HEK293 (cell line): ENCODE data around the gene LMNA.

ENCODE experiments used
- CTCF ChIA-PET: fragments of 350-600 bp; formaldehyde crosslinking; extraction: SDS; loops from one replicate; lab custom pipeline; 2021; ENCODE audit warnings: antibody characterized with exemption; lab: Yijun Ruan, JAX
- POLR2A ChIA-PET: fragments of 300-600 bp; formaldehyde crosslinking; extraction: SDS; loops from one replicate; lab custom pipeline; 2020; ENCODE audit warnings: antibody characterized with exemption, inconsistent platforms; lab: Yijun Ruan, JAX
- H3K27ac ChIP-seq: fragments of 200-500 bp; sonication (Bioruptor generic); 2 replicates; pipeline ENCODE4 v1.5.1; 2014; ENCODE audit warnings: low read depth, low read length, control low read depth, inconsistent platforms; ENCODE audit errors: extremely low read depth
- H3K36me3 ChIP-seq, 2 experiments: fragments of 200-500 bp in 1 of 2; sonication (Bioruptor generic) in 1 of 2; 1 replicate in 1 of 2; 2 replicates in 1 of 2; pipeline ENCODE4 v1.5.1; 2014 to 2017; ENCODE audit warnings: inconsistent platforms in 2 of 2, low read length in 2 of 2; ENCODE audit not compliant: control insufficient read depth in 2 of 2, insufficient read depth in 1 of 2
- H3K4me1 ChIP-seq: fragments of 200-500 bp; sonication (Bioruptor generic); 2 replicates; pipeline ENCODE4 v1.5.1; 2014; ENCODE audit warnings: mild to moderate bottlenecking, low read length, inconsistent platforms; ENCODE audit not compliant: control insufficient read depth, insufficient read depth
- H3K4me3 ChIP-seq: 2 replicates; pipeline ENCODE4 v1.5.1; 2011; ENCODE audit warnings: low read depth, mild to moderate bottlenecking, control low read depth, low read length, moderate library complexity
- H3K9me3 ChIP-seq: fragments of 200-500 bp; sonication (Bioruptor generic); 2 replicates; pipeline ENCODE4 v1.5.1; 2014; ENCODE audit warnings: low read depth, low read length, inconsistent platforms; ENCODE audit not compliant: control insufficient read depth, insufficient read depth
- BCL11A ChIP-seq: fragments of 450-650 bp; formaldehyde crosslinking; IDR thresholded peaks from 2 replicates; pipeline ENCODE4 v1.5.1; 2016; ENCODE audit warnings: low read depth, missing biosample characterization, missing genetic modification characterization
- HOXA7 ChIP-seq: sonication (generic); formaldehyde crosslinking; IDR thresholded peaks from 2 replicates; pipeline ENCODE4 v1.8.1; 2022; ENCODE audit warnings: missing genetic modification reagents, borderline replicate concordance
- KLF8 ChIP-seq: fragments of 450-650 bp; formaldehyde crosslinking; IDR thresholded peaks from 2 replicates; pipeline ENCODE4 v1.5.1; 2016; ENCODE audit warnings: missing biosample characterization, missing genetic modification characterization
- OSR2 ChIP-seq: fragments of 450-650 bp; formaldehyde crosslinking; IDR thresholded peaks from 2 replicates; pipeline ENCODE4 v1.5.1; 2016; ENCODE audit warnings: missing biosample characterization, missing genetic modification characterization
- SP2 ChIP-seq: fragments of 450-650 bp; formaldehyde crosslinking; IDR thresholded peaks from 2 replicates; pipeline ENCODE4 v1.5.1; 2016; ENCODE audit warnings: missing biosample characterization, missing genetic modification characterization
- SP3 ChIP-seq: fragments of 450-650 bp; formaldehyde crosslinking; IDR thresholded peaks from 2 replicates; pipeline ENCODE4 v1.5.1; 2016; ENCODE audit warnings: missing biosample characterization, missing genetic modification characterization
- WT1 ChIP-seq: fragments of 450-650 bp; formaldehyde crosslinking; IDR thresholded peaks from 2 replicates; pipeline ENCODE4 v1.5.1; 2016; ENCODE audit warnings: missing biosample characterization, missing genetic modification characterization
- ZBTB17 ChIP-seq: fragments of 450-650 bp; formaldehyde crosslinking; IDR thresholded peaks from 2 replicates; pipeline ENCODE4 v1.5.1; 2016; ENCODE audit warnings: missing biosample characterization, missing genetic modification characterization
- ZBTB20 ChIP-seq: fragments of 450-650 bp; formaldehyde crosslinking; IDR thresholded peaks from 2 replicates; pipeline ENCODE4 v1.5.1; 2016; ENCODE audit warnings: missing biosample characterization, missing genetic modification characterization
- ZBTB7A ChIP-seq: fragments of 450-650 bp; formaldehyde crosslinking; IDR thresholded peaks from 2 replicates; pipeline ENCODE4 v1.5.1; 2016; ENCODE audit warnings: low read depth, missing biosample characterization, missing genetic modification characterization
- ZFP37 ChIP-seq: fragments of 450-650 bp; formaldehyde crosslinking; IDR thresholded peaks from 2 replicates; pipeline ENCODE4 v1.5.1; 2016; ENCODE audit warnings: missing biosample characterization, missing genetic modification characterization
- ZIC2 ChIP-seq: fragments of 450-650 bp; formaldehyde crosslinking; IDR thresholded peaks from 2 replicates; pipeline ENCODE4 v1.5.1; 2016; ENCODE audit warnings: missing biosample characterization, missing genetic modification characterization
- ZNF214 ChIP-seq: fragments of 450-650 bp; formaldehyde crosslinking; IDR thresholded peaks from 2 replicates; pipeline ENCODE4 v1.5.1; 2017; ENCODE audit warnings: missing biosample characterization, mild to moderate bottlenecking, missing genetic modification characterization, borderline replicate concordance
- ZNF341 ChIP-seq: fragments of 450-650 bp; formaldehyde crosslinking; IDR thresholded peaks from 2 replicates; pipeline ENCODE4; 2016; ENCODE audit warnings: low read depth, missing biosample characterization, missing genetic modification characterization
- ZNF549 ChIP-seq: fragments of 450-650 bp; IDR thresholded peaks from 2 replicates; pipeline ENCODE4 v1.5.1; 2018; ENCODE audit warnings: missing biosample characterization, missing genetic modification characterization, mild to moderate bottlenecking, inconsistent platforms, moderate library complexity
- ZNF626 ChIP-seq: fragments of 450-650 bp; sonication (Bioruptor Pico); formaldehyde crosslinking; IDR thresholded peaks from 2 replicates; pipeline ENCODE4 v1.5.1; 2018; ENCODE audit warnings: missing biosample characterization, missing genetic modification characterization, inconsistent platforms
- ZXDB ChIP-seq: fragments of 450-650 bp; formaldehyde crosslinking; IDR thresholded peaks from 2 replicates; pipeline ENCODE4 v1.5.1; 2016; ENCODE audit warnings: missing biosample characterization, missing genetic modification characterization
- TF ChIP-seq, protein P1 (sequence below): fragments of 450-650 bp; formaldehyde crosslinking; IDR thresholded peaks from 2 replicates; pipeline ENCODE4 v1.5.1; 2017; ENCODE audit warnings: missing biosample characterization, missing genetic modification characterization
- TF ChIP-seq, protein P2 (sequence below): fragments of 450-650 bp; formaldehyde crosslinking; IDR thresholded peaks from 2 replicates; pipeline ENCODE4 v1.5.1; 2016; ENCODE audit warnings: missing biosample characterization, missing genetic modification characterization
- TF ChIP-seq, protein P3 (sequence below): fragments of 450-650 bp; formaldehyde crosslinking; IDR thresholded peaks from 2 replicates; pipeline ENCODE4 v1.5.1; 2016; ENCODE audit warnings: missing biosample characterization, missing genetic modification characterization, borderline replicate concordance
- TF ChIP-seq, protein P4 (sequence below): fragments of 450-650 bp; formaldehyde crosslinking; IDR thresholded peaks from 2 replicates; pipeline ENCODE4 v1.5.1; 2017; ENCODE audit warnings: missing biosample characterization, missing genetic modification characterization
- TF ChIP-seq, protein P5 (sequence below): fragments of 450-650 bp; formaldehyde crosslinking; optimal IDR thresholded peaks from 2 replicates; pipeline ENCODE3; 2016; ENCODE audit warnings: missing biosample characterization, mild to moderate bottlenecking, missing genetic modification characterization

LMNA gene

DNA sequence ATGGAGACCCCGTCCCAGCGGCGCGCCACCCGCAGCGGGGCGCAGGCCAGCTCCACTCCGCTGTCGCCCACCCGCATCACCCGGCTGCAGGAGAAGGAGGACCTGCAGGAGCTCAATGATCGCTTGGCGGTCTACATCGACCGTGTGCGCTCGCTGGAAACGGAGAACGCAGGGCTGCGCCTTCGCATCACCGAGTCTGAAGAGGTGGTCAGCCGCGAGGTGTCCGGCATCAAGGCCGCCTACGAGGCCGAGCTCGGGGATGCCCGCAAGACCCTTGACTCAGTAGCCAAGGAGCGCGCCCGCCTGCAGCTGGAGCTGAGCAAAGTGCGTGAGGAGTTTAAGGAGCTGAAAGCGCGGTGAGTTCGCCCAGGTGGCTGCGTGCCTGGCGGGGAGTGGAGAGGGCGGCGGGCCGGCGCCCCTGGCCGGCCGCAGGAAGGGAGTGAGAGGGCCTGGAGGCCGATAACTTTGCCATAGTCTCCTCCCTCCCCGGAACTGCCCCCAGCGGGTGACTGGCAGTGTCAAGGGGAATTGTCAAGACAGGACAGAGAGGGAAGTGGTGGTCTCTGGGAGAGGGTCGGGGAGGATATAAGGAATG lies 505 bp downstream of the LMNA start:
- Histone ChIP-seq H3K36me3 (peaks cover 0 to 4% of the 10 kb centered on the region in 2 experiments; a peak in 2 of 3 replicates), H3K9me3 (no peaks in the 10 kb centered on the region), H3K4me3 (peak overlapping the region; percentile 69), H3K27ac (peak overlapping the region; percentile 66; the same call in 1 of the 2 replicates), H3K4me1 (peaks cover 4% of the 10 kb centered on the region)
- ChIA-PET POLR2A (interaction anchor here (0.6 to 5.5 kb wide), 9 partner anchors 9 to 626 kb away, joined by 3 to 63 read pairs (median 8); partner anchors contain the start of genes MRPL24, PMF1 and SLC25A44), CTCF (interaction anchor here (1.3 to 25.6 kb wide), 4 partner anchors 11 to 31 kb away, joined by 5 to 1029 read pairs (median 32); no protein-coding TSS in a partner anchor)
- TF ChIP-seq, protein P1, sequence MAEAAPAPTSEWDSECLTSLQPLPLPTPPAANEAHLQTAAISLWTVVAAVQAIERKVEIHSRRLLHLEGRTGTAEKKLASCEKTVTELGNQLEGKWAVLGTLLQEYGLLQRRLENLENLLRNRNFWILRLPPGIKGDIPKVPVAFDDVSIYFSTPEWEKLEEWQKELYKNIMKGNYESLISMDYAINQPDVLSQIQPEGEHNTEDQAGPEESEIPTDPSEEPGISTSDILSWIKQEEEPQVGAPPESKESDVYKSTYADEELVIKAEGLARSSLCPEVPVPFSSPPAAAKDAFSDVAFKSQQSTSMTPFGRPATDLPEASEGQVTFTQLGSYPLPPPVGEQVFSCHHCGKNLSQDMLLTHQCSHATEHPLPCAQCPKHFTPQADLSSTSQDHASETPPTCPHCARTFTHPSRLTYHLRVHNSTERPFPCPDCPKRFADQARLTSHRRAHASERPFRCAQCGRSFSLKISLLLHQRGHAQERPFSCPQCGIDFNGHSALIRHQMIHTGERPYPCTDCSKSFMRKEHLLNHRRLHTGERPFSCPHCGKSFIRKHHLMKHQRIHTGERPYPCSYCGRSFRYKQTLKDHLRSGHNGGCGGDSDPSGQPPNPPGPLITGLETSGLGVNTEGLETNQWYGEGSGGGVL (tag by site-specific recombination) = peak; percentile 29; the same call in 1 of the 2 replicates
- TF ChIP-seq SP2 (tag by site-specific recombination) (peak; percentile 70), ZFP37 (tag by site-specific recombination) (peak; percentile 45; the same call in 1 of the 2 replicates), ZNF214 (no peak), BCL11A (tag by site-specific recombination) (no peak), ZNF626 (tag by site-specific recombination) (no peak), ZBTB17 (0 out of 2 replicates have a peak, but pooled peaks have one; percentile 49), SP3 (tag by site-specific recombination) (0 out of 2 replicates have a peak, but pooled peaks have one; percentile 24), WT1 (tag by site-specific recombination) (peak; percentile 65), ZNF549 (no peak), ZBTB7A (tag by site-specific recombination) (no peak), ZBTB20 (tag by site-specific recombination) (peak; percentile 27; the same call in 1 of the 2 replicates), OSR2 (no peak), ZIC2 (tag by site-specific recombination) (peak; percentile 33), ZXDB (tag by site-specific recombination) (peak; percentile 15; the same call in 1 of the 2 replicates), KLF8 (tag by site-specific recombination) (peak; percentile 39), ZNF341 (tag by site-specific recombination) (peak; percentile 71), HOXA7 (CRISPR knock-in tag) (no peak)
- TF ChIP-seq, protein P2, sequence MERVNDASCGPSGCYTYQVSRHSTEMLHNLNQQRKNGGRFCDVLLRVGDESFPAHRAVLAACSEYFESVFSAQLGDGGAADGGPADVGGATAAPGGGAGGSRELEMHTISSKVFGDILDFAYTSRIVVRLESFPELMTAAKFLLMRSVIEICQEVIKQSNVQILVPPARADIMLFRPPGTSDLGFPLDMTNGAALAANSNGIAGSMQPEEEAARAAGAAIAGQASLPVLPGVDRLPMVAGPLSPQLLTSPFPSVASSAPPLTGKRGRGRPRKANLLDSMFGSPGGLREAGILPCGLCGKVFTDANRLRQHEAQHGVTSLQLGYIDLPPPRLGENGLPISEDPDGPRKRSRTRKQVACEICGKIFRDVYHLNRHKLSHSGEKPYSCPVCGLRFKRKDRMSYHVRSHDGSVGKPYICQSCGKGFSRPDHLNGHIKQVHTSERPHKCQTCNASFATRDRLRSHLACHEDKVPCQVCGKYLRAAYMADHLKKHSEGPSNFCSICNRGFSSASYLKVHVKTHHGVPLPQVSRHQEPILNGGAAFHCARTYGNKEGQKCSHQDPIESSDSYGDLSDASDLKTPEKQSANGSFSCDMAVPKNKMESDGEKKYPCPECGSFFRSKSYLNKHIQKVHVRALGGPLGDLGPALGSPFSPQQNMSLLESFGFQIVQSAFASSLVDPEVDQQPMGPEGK (tag by site-specific recombination) = peak; percentile 63; the same call in 1 of the 2 replicates
- TF ChIP-seq, protein P3, sequence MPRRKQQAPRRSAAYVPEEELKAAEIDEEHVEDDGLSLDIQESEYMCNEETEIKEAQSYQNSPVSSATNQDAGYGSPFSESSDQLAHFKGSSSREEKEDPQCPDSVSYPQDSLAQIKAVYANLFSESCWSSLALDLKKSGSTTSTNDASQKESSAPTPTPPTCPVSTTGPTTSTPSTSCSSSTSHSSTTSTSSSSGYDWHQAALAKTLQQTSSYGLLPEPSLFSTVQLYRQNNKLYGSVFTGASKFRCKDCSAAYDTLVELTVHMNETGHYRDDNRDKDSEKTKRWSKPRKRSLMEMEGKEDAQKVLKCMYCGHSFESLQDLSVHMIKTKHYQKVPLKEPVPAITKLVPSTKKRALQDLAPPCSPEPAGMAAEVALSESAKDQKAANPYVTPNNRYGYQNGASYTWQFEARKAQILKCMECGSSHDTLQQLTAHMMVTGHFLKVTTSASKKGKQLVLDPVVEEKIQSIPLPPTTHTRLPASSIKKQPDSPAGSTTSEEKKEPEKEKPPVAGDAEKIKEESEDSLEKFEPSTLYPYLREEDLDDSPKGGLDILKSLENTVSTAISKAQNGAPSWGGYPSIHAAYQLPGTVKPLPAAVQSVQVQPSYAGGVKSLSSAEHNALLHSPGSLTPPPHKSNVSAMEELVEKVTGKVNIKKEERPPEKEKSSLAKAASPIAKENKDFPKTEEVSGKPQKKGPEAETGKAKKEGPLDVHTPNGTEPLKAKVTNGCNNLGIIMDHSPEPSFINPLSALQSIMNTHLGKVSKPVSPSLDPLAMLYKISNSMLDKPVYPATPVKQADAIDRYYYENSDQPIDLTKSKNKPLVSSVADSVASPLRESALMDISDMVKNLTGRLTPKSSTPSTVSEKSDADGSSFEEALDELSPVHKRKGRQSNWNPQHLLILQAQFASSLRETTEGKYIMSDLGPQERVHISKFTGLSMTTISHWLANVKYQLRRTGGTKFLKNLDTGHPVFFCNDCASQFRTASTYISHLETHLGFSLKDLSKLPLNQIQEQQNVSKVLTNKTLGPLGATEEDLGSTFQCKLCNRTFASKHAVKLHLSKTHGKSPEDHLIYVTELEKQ (tag by site-specific recombination) = peak; percentile 27; the same call in 1 of the 2 replicates
- TF ChIP-seq, protein P4, sequence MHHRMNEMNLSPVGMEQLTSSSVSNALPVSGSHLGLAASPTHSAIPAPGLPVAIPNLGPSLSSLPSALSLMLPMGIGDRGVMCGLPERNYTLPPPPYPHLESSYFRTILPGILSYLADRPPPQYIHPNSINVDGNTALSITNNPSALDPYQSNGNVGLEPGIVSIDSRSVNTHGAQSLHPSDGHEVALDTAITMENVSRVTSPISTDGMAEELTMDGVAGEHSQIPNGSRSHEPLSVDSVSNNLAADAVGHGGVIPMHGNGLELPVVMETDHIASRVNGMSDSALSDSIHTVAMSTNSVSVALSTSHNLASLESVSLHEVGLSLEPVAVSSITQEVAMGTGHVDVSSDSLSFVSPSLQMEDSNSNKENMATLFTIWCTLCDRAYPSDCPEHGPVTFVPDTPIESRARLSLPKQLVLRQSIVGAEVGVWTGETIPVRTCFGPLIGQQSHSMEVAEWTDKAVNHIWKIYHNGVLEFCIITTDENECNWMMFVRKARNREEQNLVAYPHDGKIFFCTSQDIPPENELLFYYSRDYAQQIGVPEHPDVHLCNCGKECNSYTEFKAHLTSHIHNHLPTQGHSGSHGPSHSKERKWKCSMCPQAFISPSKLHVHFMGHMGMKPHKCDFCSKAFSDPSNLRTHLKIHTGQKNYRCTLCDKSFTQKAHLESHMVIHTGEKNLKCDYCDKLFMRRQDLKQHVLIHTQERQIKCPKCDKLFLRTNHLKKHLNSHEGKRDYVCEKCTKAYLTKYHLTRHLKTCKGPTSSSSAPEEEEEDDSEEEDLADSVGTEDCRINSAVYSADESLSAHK (tag by site-specific recombination) = peak; percentile 86
- TF ChIP-seq, protein P5, sequence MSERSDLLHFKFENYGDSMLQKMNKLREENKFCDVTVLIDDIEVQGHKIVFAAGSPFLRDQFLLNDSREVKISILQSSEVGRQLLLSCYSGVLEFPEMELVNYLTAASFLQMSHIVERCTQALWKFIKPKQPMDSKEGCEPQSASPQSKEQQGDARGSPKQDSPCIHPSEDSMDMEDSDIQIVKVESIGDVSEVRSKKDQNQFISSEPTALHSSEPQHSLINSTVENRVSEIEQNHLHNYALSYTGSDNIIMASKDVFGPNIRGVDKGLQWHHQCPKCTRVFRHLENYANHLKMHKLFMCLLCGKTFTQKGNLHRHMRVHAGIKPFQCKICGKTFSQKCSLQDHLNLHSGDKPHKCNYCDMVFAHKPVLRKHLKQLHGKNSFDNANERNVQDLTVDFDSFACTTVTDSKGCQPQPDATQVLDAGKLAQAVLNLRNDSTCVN = peak; percentile 81
